ENCODE measurements around the gene ZFP90. TPM values are rescaled to one million over a fixed set of nuclear protein-coding genes. Genes with fewer than 3 reads are reported as not detected.

ZFP90 gene
- total RNA-seq, 1 donor from 2014 or later: 17.7 TPM

DNA sequence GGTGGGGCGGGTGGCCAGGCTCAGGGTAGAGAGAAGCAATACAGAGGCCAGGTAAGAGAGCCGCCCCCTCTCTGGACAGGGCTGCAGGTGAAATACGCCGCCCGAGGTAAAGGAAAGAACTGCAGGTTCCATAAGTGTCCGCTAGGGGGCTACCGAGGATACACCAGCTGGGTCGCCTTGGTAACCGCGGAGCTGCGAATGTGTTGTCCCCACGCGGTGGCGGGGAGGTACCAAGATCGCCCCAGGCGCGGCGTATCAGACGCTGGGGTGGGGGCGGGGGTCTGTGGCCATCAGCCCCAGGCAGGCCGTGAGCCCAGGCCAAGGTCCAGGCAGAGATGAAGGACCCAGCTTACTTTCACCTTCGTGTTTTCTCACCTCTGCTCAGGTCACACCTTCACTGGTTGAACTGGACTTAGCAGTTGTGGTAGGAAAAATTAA is 18.4 kb upstream of the ZFP90 start:
- no peak overlapping the region for H3K27ac ChIP-seq
- H3K27me3 ChIP-seq: no peaks in the 10 kb centered on the region
- TF ChIP-seq, protein P1, sequence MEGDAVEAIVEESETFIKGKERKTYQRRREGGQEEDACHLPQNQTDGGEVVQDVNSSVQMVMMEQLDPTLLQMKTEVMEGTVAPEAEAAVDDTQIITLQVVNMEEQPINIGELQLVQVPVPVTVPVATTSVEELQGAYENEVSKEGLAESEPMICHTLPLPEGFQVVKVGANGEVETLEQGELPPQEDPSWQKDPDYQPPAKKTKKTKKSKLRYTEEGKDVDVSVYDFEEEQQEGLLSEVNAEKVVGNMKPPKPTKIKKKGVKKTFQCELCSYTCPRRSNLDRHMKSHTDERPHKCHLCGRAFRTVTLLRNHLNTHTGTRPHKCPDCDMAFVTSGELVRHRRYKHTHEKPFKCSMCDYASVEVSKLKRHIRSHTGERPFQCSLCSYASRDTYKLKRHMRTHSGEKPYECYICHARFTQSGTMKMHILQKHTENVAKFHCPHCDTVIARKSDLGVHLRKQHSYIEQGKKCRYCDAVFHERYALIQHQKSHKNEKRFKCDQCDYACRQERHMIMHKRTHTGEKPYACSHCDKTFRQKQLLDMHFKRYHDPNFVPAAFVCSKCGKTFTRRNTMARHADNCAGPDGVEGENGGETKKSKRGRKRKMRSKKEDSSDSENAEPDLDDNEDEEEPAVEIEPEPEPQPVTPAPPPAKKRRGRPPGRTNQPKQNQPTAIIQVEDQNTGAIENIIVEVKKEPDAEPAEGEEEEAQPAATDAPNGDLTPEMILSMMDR (IDR thresholded peaks at IDR 0.05): peak; percentile 97
- peak overlapping the region; percentile 30 for H3K4me3 ChIP-seq
- DNase-seq (peak; percentile 92), ATAC-seq (peak; percentile 98)
- no peaks in the 10 kb centered on the region for H3K36me3 ChIP-seq
- intact Hi-C loops (cut with DNase I): loop anchor here (10.0 kb wide), 1 partner anchor 594 kb away; no protein-coding TSS in a partner anchor
- H3K9me3 ChIP-seq: no peaks in the 10 kb centered on the region
- no peaks in the 10 kb centered on the region for H3K4me1 ChIP-seq

DNA sequence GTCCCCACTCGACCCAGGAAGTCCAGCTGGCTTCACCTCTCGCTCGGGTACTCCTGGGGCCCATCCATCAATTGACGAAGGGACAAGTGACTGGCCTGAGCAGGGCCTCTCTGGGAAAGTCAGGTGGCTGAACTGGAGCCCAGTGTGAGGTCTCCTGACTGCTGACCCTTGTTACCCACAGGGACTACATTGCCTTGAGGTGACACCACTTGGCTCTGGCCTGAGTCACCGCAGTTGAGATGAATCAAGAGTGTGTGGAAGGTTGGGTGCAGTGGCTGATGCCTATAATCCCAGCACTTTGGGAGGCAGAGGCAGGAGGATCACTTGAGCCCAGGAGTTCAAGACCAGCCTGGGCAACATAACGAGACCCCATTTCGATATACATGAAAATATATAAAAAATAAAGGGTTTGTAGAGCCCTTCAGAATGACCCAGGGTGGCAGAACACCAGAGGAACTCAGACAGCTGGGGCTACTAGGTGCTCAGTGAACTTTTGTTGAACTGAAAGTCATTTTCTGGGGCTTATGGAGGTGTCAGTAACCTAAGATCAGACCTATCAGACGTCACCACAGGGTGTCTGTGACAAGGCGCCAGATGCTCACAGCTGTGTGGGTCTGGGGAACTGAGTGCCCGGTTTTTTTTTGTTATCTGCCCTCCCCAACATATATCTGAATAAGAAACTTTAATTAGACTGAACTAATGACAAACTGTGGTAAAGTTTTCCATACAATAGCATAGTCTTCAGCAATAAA is 14.8 kb upstream of the ZFP90 start:
- ATAC-seq (no peak), DNase-seq (no peak)
- Histone ChIP-seq H3K27me3 (no peaks in the 10 kb centered on the region), H3K36me3 (no peaks in the 10 kb centered on the region), H3K27ac (no peak overlapping the region), H3K4me3 (no peak overlapping the region), H3K4me1 (peaks cover 7% of the 10 kb centered on the region), H3K9me3 (no peaks in the 10 kb centered on the region)
- TF ChIP-seq, protein P1 (IDR thresholded peaks at IDR 0.05): no peak
- intact Hi-C loops (cut with DNase I): loop anchor here (10.0 kb wide), 1 partner anchor 591 kb away; no protein-coding TSS in a partner anchor

DNA sequence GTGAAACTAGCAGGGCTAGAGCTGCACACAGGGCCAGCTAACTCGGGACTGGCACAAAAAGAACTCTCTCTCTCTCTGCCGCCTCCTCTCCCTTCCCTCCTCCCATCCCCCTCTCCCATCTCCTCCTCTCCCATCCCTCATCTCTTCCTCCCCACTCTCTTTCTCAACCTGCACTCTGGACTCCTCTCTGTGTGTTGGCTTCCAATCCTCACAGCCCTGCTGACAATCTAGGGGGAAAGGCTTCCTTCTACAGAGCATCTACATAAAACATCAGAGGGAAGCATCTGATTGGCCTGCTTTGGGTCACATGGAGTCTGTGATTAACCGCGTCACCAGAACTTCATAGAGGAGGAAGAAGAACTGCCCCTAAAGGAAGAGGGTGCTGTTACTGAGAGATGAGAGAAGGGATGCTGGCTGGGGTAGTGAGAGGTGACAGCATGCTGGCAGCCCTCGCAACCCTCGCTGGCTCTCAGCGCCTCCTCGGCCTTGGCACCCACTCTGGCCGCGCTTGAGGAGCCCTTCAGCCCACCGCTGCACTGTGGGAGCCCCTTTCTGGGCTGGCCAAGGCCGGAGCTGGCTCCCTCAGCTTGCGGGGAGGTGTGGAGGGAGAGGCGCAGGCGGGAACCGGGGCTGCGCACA is 12.8 kb upstream of the ZFP90 start:
- DNase-seq: no peak
- ATAC-seq: no peak
- Histone ChIP-seq H3K27ac (no peak overlapping the region), H3K36me3 (no peaks in the 10 kb centered on the region), H3K4me1 (peaks cover 18% of the 10 kb centered on the region), H3K4me3 (no peak overlapping the region), H3K27me3 (no peaks in the 10 kb centered on the region), H3K9me3 (no peaks in the 10 kb centered on the region)
- intact Hi-C loops (cut with DNase I): loop anchor here (10.0 kb wide), 1 partner anchor 589 kb away; no protein-coding TSS in a partner anchor
- TF ChIP-seq, protein P1 (IDR thresholded peaks at IDR 0.05): no peak

DNA sequence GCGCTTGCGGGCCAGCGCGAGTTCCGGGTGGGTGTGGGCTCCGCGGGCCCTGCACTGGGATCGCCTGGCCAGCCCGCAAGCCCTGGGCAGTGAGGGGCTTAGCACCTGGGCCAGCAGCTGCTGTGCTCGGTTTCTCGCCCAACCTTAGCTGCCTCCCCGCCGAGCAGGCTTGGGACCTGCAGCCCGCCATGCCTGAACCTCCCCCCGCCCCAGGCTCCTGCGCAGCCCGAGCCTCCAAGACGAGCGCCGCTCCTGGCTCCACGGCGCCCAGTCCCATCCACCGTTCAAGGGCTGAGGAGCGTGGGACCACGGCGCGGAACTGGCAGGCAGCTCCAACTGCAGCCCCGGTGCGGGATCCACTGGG is 12.3 kb upstream of the ZFP90 start:
- Histone ChIP-seq H3K27ac (no peak overlapping the region), H3K9me3 (no peaks in the 10 kb centered on the region), H3K36me3 (no peaks in the 10 kb centered on the region), H3K4me1 (peaks cover 18% of the 10 kb centered on the region), H3K27me3 (no peaks in the 10 kb centered on the region), H3K4me3 (no peak overlapping the region)
- TF ChIP-seq, protein P1 (IDR thresholded peaks at IDR 0.05): no peak
- DNase-seq (no peak), ATAC-seq (no peak)
- intact Hi-C loops (cut with DNase I): loop anchor here (10.0 kb wide), 1 partner anchor 588 kb away; no protein-coding TSS in a partner anchor

DNA sequence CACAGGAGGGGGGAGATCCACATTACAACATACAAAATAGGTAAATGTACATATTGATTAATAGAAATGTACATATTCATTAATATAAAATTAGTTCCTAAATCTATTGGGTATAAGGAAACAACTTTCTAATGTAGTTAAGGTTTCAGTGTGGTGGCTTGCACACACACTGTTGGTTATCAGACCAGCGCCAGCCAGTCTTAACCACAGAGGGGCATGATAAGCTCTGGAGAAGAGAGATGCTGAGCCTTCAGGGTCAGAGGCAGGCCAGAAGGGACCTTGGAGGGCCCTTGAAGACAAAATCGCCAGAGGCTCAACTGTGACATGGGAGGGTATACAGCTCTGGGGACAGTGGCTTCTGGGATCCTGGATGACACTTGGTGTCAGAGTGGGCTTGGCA is 10.9 kb upstream of the ZFP90 start:
- no peak for DNase-seq
- ATAC-seq: no peak
- Histone ChIP-seq H3K36me3 (no peaks in the 10 kb centered on the region), H3K27me3 (no peaks in the 10 kb centered on the region), H3K4me3 (no peak overlapping the region), H3K4me1 (peaks cover 18% of the 10 kb centered on the region), H3K9me3 (no peaks in the 10 kb centered on the region), H3K27ac (no peak overlapping the region)
- intact Hi-C loops (cut with DNase I): loop anchor here (10.0 kb wide), 1 partner anchor 587 kb away; no protein-coding TSS in a partner anchor
- TF ChIP-seq, protein P1 (IDR thresholded peaks at IDR 0.05): no peak
